ENCODE results near the gene RPS27L.

DNA sequence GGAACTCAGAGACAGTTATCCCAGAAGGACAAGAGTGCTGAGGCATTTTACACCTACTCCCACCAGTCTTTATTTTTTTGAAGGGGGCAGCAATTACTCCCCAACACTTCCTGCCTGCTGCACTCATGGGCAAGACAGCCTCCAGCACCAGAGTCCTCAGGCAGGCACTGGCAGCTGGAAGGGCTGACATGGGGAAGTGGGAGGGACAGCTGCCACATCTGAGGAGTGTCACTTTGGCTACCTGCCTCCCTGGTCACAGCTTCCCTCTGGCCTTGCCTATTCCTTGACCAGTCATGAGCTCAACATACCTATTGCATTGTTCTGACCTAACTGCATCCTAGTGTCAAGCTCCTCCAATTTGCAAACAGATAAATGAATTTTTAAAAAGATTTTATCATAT lies 45.8 kb downstream of the RPS27L start:
- TF ChIP-seq, protein P1, sequence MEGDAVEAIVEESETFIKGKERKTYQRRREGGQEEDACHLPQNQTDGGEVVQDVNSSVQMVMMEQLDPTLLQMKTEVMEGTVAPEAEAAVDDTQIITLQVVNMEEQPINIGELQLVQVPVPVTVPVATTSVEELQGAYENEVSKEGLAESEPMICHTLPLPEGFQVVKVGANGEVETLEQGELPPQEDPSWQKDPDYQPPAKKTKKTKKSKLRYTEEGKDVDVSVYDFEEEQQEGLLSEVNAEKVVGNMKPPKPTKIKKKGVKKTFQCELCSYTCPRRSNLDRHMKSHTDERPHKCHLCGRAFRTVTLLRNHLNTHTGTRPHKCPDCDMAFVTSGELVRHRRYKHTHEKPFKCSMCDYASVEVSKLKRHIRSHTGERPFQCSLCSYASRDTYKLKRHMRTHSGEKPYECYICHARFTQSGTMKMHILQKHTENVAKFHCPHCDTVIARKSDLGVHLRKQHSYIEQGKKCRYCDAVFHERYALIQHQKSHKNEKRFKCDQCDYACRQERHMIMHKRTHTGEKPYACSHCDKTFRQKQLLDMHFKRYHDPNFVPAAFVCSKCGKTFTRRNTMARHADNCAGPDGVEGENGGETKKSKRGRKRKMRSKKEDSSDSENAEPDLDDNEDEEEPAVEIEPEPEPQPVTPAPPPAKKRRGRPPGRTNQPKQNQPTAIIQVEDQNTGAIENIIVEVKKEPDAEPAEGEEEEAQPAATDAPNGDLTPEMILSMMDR (IDR thresholded peaks at IDR 0.05): no peak
- TF ChIP-seq EZH2 (IDR thresholded peaks at IDR 0.05; ENCODE audit: borderline replicate concordance, insufficient read depth, low read depth, low read length, poor library complexity, severe bottlenecking): no peak
